Trophoblast cell (in vitro differentiated cells and primary cell): Measurements from ENCODE around the gene ANKMY1.
"Not testable (repeated sequence)": the region's sequence is repeated elsewhere in the genome, so short reads cannot be mapped to it uniquely, and the experiment has no call there.

ENCODE experiments used
- DNase-seq, 2 donors: peaks; one replicate each; pipeline ENCODE4 v3.0.0-alpha.2; 2016
- H2AFZ ChIP-seq: 2 replicates; pipeline ENCODE4 v1.6.1; 2013; ENCODE audit warnings: low read length, moderate library complexity, mild to moderate bottlenecking; ENCODE audit not compliant: insufficient read depth, poor library complexity
- H2AK5ac ChIP-seq: 2 replicates; pipeline ENCODE4 v1.6.1; 2013; ENCODE audit warnings: mild to moderate bottlenecking, low read length
- H2BK120ac ChIP-seq: 2 replicates; pipeline ENCODE4 v1.6.1; 2013; ENCODE audit warnings: low read length, mild to moderate bottlenecking, moderate library complexity; ENCODE audit not compliant: insufficient read depth, poor library complexity
- H2BK12ac ChIP-seq: 2 replicates; pipeline ENCODE4 v1.6.1; 2013; ENCODE audit warnings: mild to moderate bottlenecking, low read length, moderate library complexity
- H2BK5ac ChIP-seq: 2 replicates; pipeline ENCODE4 v1.6.1; 2013; ENCODE audit warnings: low read length, low read depth, moderate library complexity, mild to moderate bottlenecking; ENCODE audit not compliant: poor library complexity
- H3K14ac ChIP-seq: 2 replicates; pipeline ENCODE4 v1.6.1; 2013; ENCODE audit warnings: mild to moderate bottlenecking, low read length
- H3K18ac ChIP-seq: 2 replicates; pipeline ENCODE4 v1.6.1; 2013; ENCODE audit warnings: mild to moderate bottlenecking, low read length
- H3K23ac ChIP-seq: 2 replicates; pipeline ENCODE4 v1.6.1; 2013; ENCODE audit warnings: low read length
- H3K27ac ChIP-seq: 2 replicates; pipeline ENCODE4 v1.5.1; 2013; ENCODE audit warnings: low read depth, mild to moderate bottlenecking, inconsistent platforms, low read length, moderate library complexity
- H3K27me3 ChIP-seq: 2 replicates; pipeline ENCODE4 v1.6.1; 2013; ENCODE audit warnings: inconsistent platforms, mild to moderate bottlenecking, low read length, moderate library complexity; ENCODE audit not compliant: insufficient read depth
- H3K36me3 ChIP-seq, 2 experiments: 1 replicate in 1 of 2; 2 replicates in 1 of 2; pipeline ENCODE4 v1.6.1; 2013; ENCODE audit warnings: low read length in 2 of 2, mild to moderate bottlenecking in 2 of 2, moderate library complexity in 1 of 2; ENCODE audit not compliant: insufficient read depth in 2 of 2, control insufficient read depth in 1 of 2
- H3K4ac ChIP-seq: 2 replicates; pipeline ENCODE4 v1.6.1; 2013; ENCODE audit warnings: low read depth, mild to moderate bottlenecking, low read length, moderate library complexity
- H3K4me1 ChIP-seq, 2 experiments: 1 replicate in 1 of 2; 2 replicates in 1 of 2; pipeline ENCODE4 v1.6.1; 2013; ENCODE audit warnings: low read length in 2 of 2, mild to moderate bottlenecking in 2 of 2, moderate library complexity in 1 of 2; ENCODE audit not compliant: insufficient read depth in 2 of 2, control insufficient read depth in 1 of 2
- H3K4me2 ChIP-seq: 2 replicates; pipeline ENCODE4 v1.6.1; 2013; ENCODE audit warnings: inconsistent platforms, mild to moderate bottlenecking, low read length, moderate library complexity
- H3K4me3 ChIP-seq: 2 replicates; pipeline ENCODE4 v1.5.1; 2013; ENCODE audit warnings: mild to moderate bottlenecking, low read depth, low read length, inconsistent platforms
- H3K79me1 ChIP-seq: one replicate; pipeline ENCODE4 v1.6.1; 2013; ENCODE audit warnings: low read length
- H3K79me2 ChIP-seq: 2 replicates; pipeline ENCODE4 v1.6.1; 2013; ENCODE audit warnings: low read length, mild to moderate bottlenecking; ENCODE audit not compliant: control insufficient read depth, insufficient read depth, poor library complexity
- H3K9ac ChIP-seq: 2 replicates; pipeline ENCODE4 v1.6.1; 2013; ENCODE audit warnings: mild to moderate bottlenecking, low read length
- H3K9me3 ChIP-seq: 2 replicates; pipeline ENCODE4 v1.6.1; 2013; ENCODE audit warnings: low read depth, mild to moderate bottlenecking, control low read depth, inconsistent platforms, low read length; ENCODE audit not compliant: insufficient read depth
- H4K12ac ChIP-seq: 2 replicates; pipeline ENCODE4 v1.6.1; 2013; ENCODE audit warnings: low read depth, mild to moderate bottlenecking, low read length, moderate library complexity
- H4K8ac ChIP-seq: 2 replicates; pipeline ENCODE4 v1.6.1; 2013; ENCODE audit warnings: low read depth, mild to moderate bottlenecking, low read length, moderate library complexity
- H4K91ac ChIP-seq: one replicate; pipeline ENCODE4 v1.6.1; 2013; ENCODE audit warnings: low read depth, mild to moderate bottlenecking, low read length, moderate library complexity
- WGBS: extraction: QIAGEN DNeasy Blood & Tissue Kit; methylation state at CpG from one replicate; pipeline ENCODE4 v1.1.7; 2013; ENCODE audit warnings: missing lambda C conversion rate; ENCODE audit not compliant: insufficient read length, insufficient coverage; ENCODE audit errors: extremely low coverage; 5-methylcytosine and 5-hydroxymethylcytosine counted together

ANKMY1 gene

DNA sequence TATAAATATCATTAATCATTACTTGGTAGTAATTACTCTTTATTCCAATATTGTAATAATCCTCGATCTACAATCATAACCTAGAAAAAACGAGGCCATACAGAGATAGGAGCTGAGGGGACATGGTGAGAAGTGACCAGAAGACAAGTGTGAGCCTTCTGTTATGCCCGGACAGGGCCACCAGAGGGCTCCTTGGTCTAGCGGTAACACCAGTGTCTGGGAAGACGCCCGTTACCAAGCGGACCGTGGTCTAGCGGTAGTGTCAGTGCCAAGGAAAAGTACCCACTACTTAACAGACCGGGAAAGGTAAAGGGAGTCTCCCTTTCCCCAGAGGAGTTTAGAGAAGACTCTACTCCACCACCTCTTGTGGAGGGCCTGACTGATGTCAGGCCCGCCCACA lies 62.8 kb downstream of the ANKMY1 start:
- DNase-seq = peak; percentile 14 to 46
- H3K36me3 ChIP-seq, H3K27me3 ChIP-seq, H3K23ac ChIP-seq, H3K4me3 ChIP-seq, H2AFZ ChIP-seq, H3K14ac ChIP-seq, H4K91ac ChIP-seq, H3K4me1 ChIP-seq, H2BK12ac ChIP-seq, H4K8ac ChIP-seq, H3K79me2 ChIP-seq, H4K12ac ChIP-seq, H2BK120ac ChIP-seq, H3K27ac ChIP-seq, H3K4me2 ChIP-seq, H2BK5ac ChIP-seq, H3K18ac ChIP-seq, H3K9ac ChIP-seq, H2AK5ac ChIP-seq, H3K4ac ChIP-seq, H3K79me1 ChIP-seq: not testable (repeated sequence)
- WGBS = no CpG with 5 or more reads among the region's 11 CpGs
- H3K9me3 ChIP-seq = peaks cover 12% of the 10 kb centered on the region

DNA sequence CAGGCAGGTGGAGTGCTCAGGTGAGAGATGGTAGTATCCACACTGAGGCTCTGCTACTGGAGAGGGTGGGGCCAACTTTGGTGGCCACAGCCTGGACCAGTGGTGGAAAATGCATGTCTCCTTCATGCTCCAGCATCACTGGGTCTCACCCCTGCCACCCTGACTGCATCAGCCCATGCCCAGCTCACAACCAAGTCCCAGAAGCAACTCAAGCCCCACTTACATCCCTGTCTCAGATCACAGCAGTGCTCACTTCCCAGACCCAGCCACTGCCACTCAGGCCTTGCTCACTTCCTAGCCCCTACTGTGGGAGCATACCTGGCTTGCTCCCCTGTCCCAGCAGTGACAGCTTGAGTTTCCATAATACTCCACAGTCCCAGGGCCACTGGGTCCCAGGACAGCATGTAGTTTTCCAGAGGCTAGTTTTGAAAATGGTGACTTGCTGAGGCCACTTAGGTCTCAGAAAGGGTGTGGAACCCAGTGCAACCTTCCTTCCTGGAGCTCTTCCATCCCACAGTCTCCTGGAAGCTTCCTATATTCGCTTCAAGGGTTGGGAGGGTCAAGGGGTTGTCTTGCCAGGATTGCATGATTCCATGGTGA lies 63.5 kb downstream of the ANKMY1 start:
- Histone ChIP-seq H3K4ac (no peak overlapping the region), H2AK5ac (no peak overlapping the region), H3K4me3 (no peak overlapping the region), H3K4me2 (no peak overlapping the region), H4K12ac (no peak overlapping the region), H3K79me2 (no peaks in the 10 kb centered on the region), H3K4me1 (no peaks in the 10 kb centered on the region), H3K27ac (no peak overlapping the region), H2BK12ac (no peak overlapping the region), H3K18ac (no peak overlapping the region), H3K9me3 (peaks cover 12% of the 10 kb centered on the region), H2AFZ (no peak overlapping the region), H3K23ac (no peak overlapping the region), H2BK5ac (no peak overlapping the region), H4K8ac (no peak overlapping the region), H3K27me3 (no peaks in the 10 kb centered on the region), H3K79me1 (no peaks in the 10 kb centered on the region), H2BK120ac (no peak overlapping the region), H3K9ac (no peak overlapping the region), H3K36me3 (no peaks in the 10 kb centered on the region), H4K91ac (no peak overlapping the region), H3K14ac (no peak overlapping the region)
- no CpG with 5 or more reads among the region's 1 CpG for WGBS
- no peak for DNase-seq

DNA sequence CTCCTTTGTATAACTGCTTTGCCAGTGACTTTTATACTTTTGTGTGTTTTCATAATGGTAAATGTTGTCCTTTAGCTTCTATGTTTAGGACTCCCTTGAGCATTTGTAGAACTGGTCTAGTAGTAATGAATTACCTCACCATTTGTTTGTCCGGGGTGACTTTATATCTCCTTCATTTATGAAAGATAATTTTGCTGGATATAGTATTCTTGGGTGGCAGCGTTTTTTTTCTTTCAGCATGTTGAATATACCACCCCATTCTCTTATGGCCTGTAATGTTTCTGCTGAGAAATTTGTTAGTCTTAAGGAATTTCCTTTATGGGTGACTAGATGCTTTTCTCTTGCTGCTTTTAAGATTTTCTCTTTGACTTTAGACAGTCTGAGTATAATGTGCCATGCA lies 66.3 kb downstream of the ANKMY1 start:
- no peak overlapping the region for H4K91ac ChIP-seq
- no peak overlapping the region for H3K23ac ChIP-seq
- H3K4me1 ChIP-seq = no peaks in the 10 kb centered on the region
- H4K12ac ChIP-seq = no peak overlapping the region
- WGBS = no CpG with 5 or more reads among the region's 2 CpGs
- H3K79me1 ChIP-seq = no peaks in the 10 kb centered on the region
- H4K8ac ChIP-seq = no peak overlapping the region
- no peak overlapping the region for H3K4me2 ChIP-seq
- no peak overlapping the region for H2BK5ac ChIP-seq
- H2BK120ac ChIP-seq = no peak overlapping the region
- no peak overlapping the region for H3K18ac ChIP-seq
- no peak overlapping the region for H2AFZ ChIP-seq
- peaks cover 12% of the 10 kb centered on the region for H3K9me3 ChIP-seq
- H3K4me3 ChIP-seq = no peak overlapping the region
- no peak overlapping the region for H3K9ac ChIP-seq
- no peaks in the 10 kb centered on the region for H3K79me2 ChIP-seq
- H3K27ac ChIP-seq = no peak overlapping the region
- no peak overlapping the region for H2BK12ac ChIP-seq
- H2AK5ac ChIP-seq = no peak overlapping the region
- no peaks in the 10 kb centered on the region for H3K27me3 ChIP-seq
- no peak for DNase-seq
- no peak overlapping the region for H3K14ac ChIP-seq
- H3K4ac ChIP-seq = no peak overlapping the region
- H3K36me3 ChIP-seq = no peaks in the 10 kb centered on the region

DNA sequence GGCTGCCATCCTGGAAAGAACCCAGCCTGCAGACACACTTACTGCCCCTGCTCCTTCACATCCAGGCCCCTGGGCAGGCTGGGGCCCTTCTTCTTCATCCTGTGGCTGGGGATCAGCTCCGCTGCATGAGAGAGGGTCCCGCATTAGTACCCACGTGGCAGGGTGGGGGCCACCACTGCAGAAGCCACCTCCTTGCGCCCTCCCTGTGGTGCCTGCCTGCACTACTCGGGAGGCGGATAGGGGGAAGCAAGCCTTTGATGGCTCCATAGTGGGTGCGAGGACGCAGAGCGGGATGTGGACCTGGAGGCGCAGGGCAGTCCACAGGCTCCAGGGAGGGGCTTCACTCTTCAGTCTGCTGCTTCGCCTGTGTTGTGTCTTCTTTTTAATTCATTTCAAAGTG lies 75.6 kb downstream of the ANKMY1 start:
- Histone ChIP-seq H4K12ac (no peak overlapping the region), H3K14ac (no peak overlapping the region), H3K18ac (no peak overlapping the region), H2BK5ac (no peak overlapping the region), H4K91ac (no peak overlapping the region), H3K4ac (no peak overlapping the region), H3K9me3 (no peaks in the 10 kb centered on the region), H3K9ac (no peak overlapping the region), H2AFZ (no peak overlapping the region), H2BK12ac (no peak overlapping the region), H3K27me3 (no peaks in the 10 kb centered on the region), H3K23ac (no peak overlapping the region), H3K79me2 (no peaks in the 10 kb centered on the region), H3K79me1 (no peaks in the 10 kb centered on the region), H4K8ac (no peak overlapping the region), H2AK5ac (no peak overlapping the region), H3K4me2 (no peak overlapping the region), H3K27ac (no peak overlapping the region), H3K4me1 (no peaks in the 10 kb centered on the region), H3K4me3 (no peak overlapping the region), H3K36me3 (no peaks in the 10 kb centered on the region), H2BK120ac (no peak overlapping the region)
- no CpG with 5 or more reads among the region's 11 CpGs for WGBS
- DNase-seq = no peak
